B cell (primary cell): ENCODE results near the gene TMF1. TPM values are rescaled to one million over a fixed set of nuclear protein-coding genes. Genes with fewer than 3 reads are reported as not detected.

Source experiments
- ATAC-seq: fragments of 200-7000 bp; cut with Tn5 transposase; one replicate; pipeline ENCODE4 v1.10.0; 2021; ENCODE audit warnings: low read depth, mild to moderate bottlenecking, moderate number of reproducible peaks, moderate library complexity
- CTCF ChIA-PET: fragments of 350-600 bp; sonication (Branson Sonifier 250); formaldehyde crosslinking; loops from one replicate; lab custom pipeline; 2021; ENCODE audit warnings: antibody characterized with exemption, inconsistent platforms; lab: Charles Lee
- POLR2A ChIA-PET: fragments of 350-600 bp; sonication (Branson Sonifier 250); formaldehyde crosslinking; loops from one replicate; lab custom pipeline; 2021; ENCODE audit warnings: antibody characterized with exemption; lab: Charles Lee
- DNase-seq: peaks from one replicate; pipeline ENCODE4 v3.0.0; 2013
- H2AFZ ChIP-seq: 2 replicates; pipeline ENCODE4 v1.6.1; 2012; ENCODE audit warnings: mild to moderate bottlenecking, low read depth, low read length; ENCODE audit not compliant: insufficient read depth, poor library complexity, severe bottlenecking
- H3K27ac ChIP-seq, 2 donors: 1 replicate in 1 of 2; 2 replicates in 1 of 2; pipeline ENCODE4 v1.5.1; 2012 to 2013; ENCODE audit warnings: low read length in 2 of 2, mild to moderate bottlenecking in 2 of 2, moderate library complexity in 1 of 2
- H3K27me3 ChIP-seq, 4 experiments: fragments of 200-600 bp in 1 of 4; sonication (generic) in 1 of 4; replicated peaks in 1 of 4; 1 replicate in 2 of 4; 2 replicates in 2 of 4; pipeline versions ENCODE4 v1.6.1 to v1.7.0; 2013 to 2016; ENCODE audit warnings: low read length in 3 of 4, mild to moderate bottlenecking in 2 of 4, mixed read lengths in 1 of 4, moderate library complexity in 1 of 4; ENCODE audit not compliant: insufficient read depth in 4 of 4, control insufficient read depth in 3 of 4; ENCODE audit errors: control extremely low read depth in 1 of 4
- H3K36me3 ChIP-seq, 2 experiments: replicated peaks in 1 of 2; 1 replicate in 1 of 2; 2 replicates in 1 of 2; pipeline versions ENCODE4 v1.6.1 to v1.7.1; 2013; ENCODE audit warnings: low read length in 1 of 2; ENCODE audit not compliant: insufficient read depth in 2 of 2, control insufficient read depth in 1 of 2; ENCODE audit errors: control extremely low read depth in 1 of 2, extremely low read depth in 1 of 2
- H3K4me1 ChIP-seq, 2 donors: fragments of 200-600 bp in 1 of 2; sonication (generic) in 1 of 2; 1 replicate in 1 of 2; 2 replicates in 1 of 2; pipeline versions ENCODE4 v1.5.1 to v1.6.1; 2013 to 2017; ENCODE audit warnings: low read length in 2 of 2; ENCODE audit not compliant: control insufficient read depth in 2 of 2, insufficient read depth in 2 of 2
- H3K4me2 ChIP-seq: replicated peaks from 2 replicates; pipeline ENCODE3; 2012; ENCODE audit warnings: mild to moderate bottlenecking, low read depth, low read length; ENCODE audit not compliant: poor library complexity, severe bottlenecking
- H3K4me3 ChIP-seq, 5 experiments: fragments of 200-600 bp in 1 of 5; sonication (generic) in 1 of 5; 1 replicate in 3 of 5; 2 replicates in 2 of 5; pipeline versions ENCODE4 v1.5.1 to v1.7.0; 2011 to 2016; ENCODE audit warnings: low read length in 4 of 5, mild to moderate bottlenecking in 4 of 5, low read depth in 2 of 5, control low read depth in 1 of 5, moderate library complexity in 1 of 5; ENCODE audit not compliant: insufficient read depth in 1 of 5; ENCODE audit errors: control extremely low read depth in 1 of 5, extremely low read depth in 1 of 5
- H3K79me2 ChIP-seq: fragments of 200-600 bp; sonication (generic); one replicate; pipeline ENCODE4 v1.6.0; 2016; ENCODE audit warnings: low read length; ENCODE audit not compliant: control insufficient read depth, insufficient read depth
- H3K9ac ChIP-seq: fragments of 200-600 bp; sonication (generic); 2 replicates; pipeline ENCODE4 v1.6.1; 2017; ENCODE audit warnings: mild to moderate bottlenecking, low read length, moderate library complexity
- H3K9me3 ChIP-seq, 3 donors: one replicate each; pipeline versions ENCODE4 v1.6.1 to v1.7.1; 2013; ENCODE audit warnings: low read length in 2 of 3; ENCODE audit not compliant: control insufficient read depth in 2 of 3, insufficient read depth in 1 of 3; ENCODE audit errors: control extremely low read depth in 1 of 3
- H4K20me1 ChIP-seq: 2 replicates; pipeline ENCODE4 v1.6.0; 2012; ENCODE audit warnings: mild to moderate bottlenecking, low read length; ENCODE audit not compliant: insufficient read depth, control insufficient read depth, poor library complexity, severe bottlenecking
- H3K27ac Mint-ChIP-seq: one replicate; pipeline ENCODE4 v1.8.0; 2021; ENCODE audit warnings: mixed read lengths
- H3K27me3 Mint-ChIP-seq: one replicate; pipeline ENCODE4 v1.8.0; 2021; ENCODE audit warnings: mixed read lengths
- H3K4me1 Mint-ChIP-seq: one replicate; pipeline ENCODE4 v1.8.0; 2021; ENCODE audit warnings: mixed read lengths
- H3K4me3 Mint-ChIP-seq: one replicate; pipeline ENCODE4 v1.8.0; 2021; ENCODE audit warnings: mixed read lengths
- H3K9me3 Mint-ChIP-seq: one replicate; pipeline ENCODE4 v1.8.0; 2022; ENCODE audit warnings: mixed read lengths; ENCODE audit not compliant: insufficient read depth
- EZH2 ChIP-seq: IDR thresholded peaks from 2 replicates; pipeline ENCODE4 v1.6.1; 2012; ENCODE audit warnings: borderline replicate concordance, low read depth, mild to moderate bottlenecking, moderate library complexity, low read length; ENCODE audit not compliant: insufficient read depth, poor library complexity, severe bottlenecking
- WGBS: methylation state at CpG from one replicate; pipeline ENCODE4 v1.1.5; 2013; ENCODE audit warnings: missing lambda C conversion rate; ENCODE audit not compliant: insufficient coverage; 5-methylcytosine and 5-hydroxymethylcytosine counted together
- intact Hi-C: fragments of 100-400 bp; cut with micrococcal nuclease; formaldehyde crosslinking; loops from one replicate; pipeline ENCODE4 v1.10.0; 2022
- polyA plus RNA-seq: library from polyadenylated mRNA; depleted of rRNA; stranded (reverse); fragments of >200 nt; gene quantifications from 2 replicates; pipeline ENCODE4 v1.2.3, GENCODE V29; 2012
- total RNA-seq, 2 donors: library from RNA; stranded (reverse); fragments of 120-200 nt in 1 of 2; gene quantifications; 1 replicate in 1 of 2; 2 replicates in 1 of 2; pipeline versions ENCODE4 v1.2.3 to v1.2.4, GENCODE V29; 2013 to 2022
- TF ChIP-seq, protein P1 (sequence below): fragments of 200-600 bp; IDR thresholded peaks from one replicate; pipeline ENCODE4 v1.8.0; 2022; ENCODE audit warnings: antibody characterized with exemption, mild to moderate bottlenecking

TMF1 gene
- total and polyA plus RNA-seq, 2 donors (not counting 1 experiment from before 2014, with no cell fraction given), result 6.8 to 65.1 TPM

GRCh38 chr3:69092030-69092516 is 39.9 kb upstream of the TMF1 start:
- CTCF ChIA-PET, result interaction anchor here (0.8 to 4.5 kb wide), 5 partner anchors 9 to 78 kb away, joined by 3 to 25 read pairs (median 6); partner anchors contain the start of genes EOGT and TMF1
- peak; percentile 68 for ATAC-seq
- Histone ChIP-seq H3K79me2 (peaks cover 89% of the 10 kb centered on the region), H3K36me3 (peaks cover 2 to 30% of the 10 kb centered on the region in 2 experiments), H4K20me1 (peaks cover 7% of the 10 kb centered on the region), H3K9me3 (no peaks in the 10 kb centered on the region), H3K27me3 (no peaks in the 10 kb centered on the region), H3K4me1 (peaks cover 87 to 89% of the 10 kb centered on the region in 2 donors), H2AFZ (peak overlapping the region; percentile 29), H3K4me2 (peak overlapping the region; percentile 87), H3K4me3 (peak overlapping the region; percentile 26 to 46 (median 36)), H3K9ac (peak overlapping the region; percentile 36), H3K27ac (peak overlapping the region; percentile 71 to 94)
- H3K9me3 Mint-ChIP-seq, result no peaks in the 10 kb centered on the region
- peak; percentile 72 for DNase-seq
- intact Hi-C loops, result loop anchor here (1.0 kb wide), 1 partner anchor 8 kb away; the partner anchor contains the start of gene ARL6IP5
- H3K27me3 Mint-ChIP-seq, result no peaks in the 10 kb centered on the region
- 17% methylated on average over 1 of the region's 4 CpGs for WGBS
- POLR2A ChIA-PET, result interaction anchor here (0.6 to 1.5 kb wide), 5 partner anchors 9 to 40 kb away, joined by 3 to 10 read pairs (median 6); partner anchors contain the start of gene TMF1
- TF ChIP-seq, protein P1, sequence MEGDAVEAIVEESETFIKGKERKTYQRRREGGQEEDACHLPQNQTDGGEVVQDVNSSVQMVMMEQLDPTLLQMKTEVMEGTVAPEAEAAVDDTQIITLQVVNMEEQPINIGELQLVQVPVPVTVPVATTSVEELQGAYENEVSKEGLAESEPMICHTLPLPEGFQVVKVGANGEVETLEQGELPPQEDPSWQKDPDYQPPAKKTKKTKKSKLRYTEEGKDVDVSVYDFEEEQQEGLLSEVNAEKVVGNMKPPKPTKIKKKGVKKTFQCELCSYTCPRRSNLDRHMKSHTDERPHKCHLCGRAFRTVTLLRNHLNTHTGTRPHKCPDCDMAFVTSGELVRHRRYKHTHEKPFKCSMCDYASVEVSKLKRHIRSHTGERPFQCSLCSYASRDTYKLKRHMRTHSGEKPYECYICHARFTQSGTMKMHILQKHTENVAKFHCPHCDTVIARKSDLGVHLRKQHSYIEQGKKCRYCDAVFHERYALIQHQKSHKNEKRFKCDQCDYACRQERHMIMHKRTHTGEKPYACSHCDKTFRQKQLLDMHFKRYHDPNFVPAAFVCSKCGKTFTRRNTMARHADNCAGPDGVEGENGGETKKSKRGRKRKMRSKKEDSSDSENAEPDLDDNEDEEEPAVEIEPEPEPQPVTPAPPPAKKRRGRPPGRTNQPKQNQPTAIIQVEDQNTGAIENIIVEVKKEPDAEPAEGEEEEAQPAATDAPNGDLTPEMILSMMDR, result no peak
- no peak for TF ChIP-seq EZH2
- peak overlapping the region; percentile 70 for H3K4me3 Mint-ChIP-seq
- H3K27ac Mint-ChIP-seq, result peak overlapping the region; percentile 85
- H3K4me1 Mint-ChIP-seq, result peaks cover 85% of the 10 kb centered on the region

DNA sequence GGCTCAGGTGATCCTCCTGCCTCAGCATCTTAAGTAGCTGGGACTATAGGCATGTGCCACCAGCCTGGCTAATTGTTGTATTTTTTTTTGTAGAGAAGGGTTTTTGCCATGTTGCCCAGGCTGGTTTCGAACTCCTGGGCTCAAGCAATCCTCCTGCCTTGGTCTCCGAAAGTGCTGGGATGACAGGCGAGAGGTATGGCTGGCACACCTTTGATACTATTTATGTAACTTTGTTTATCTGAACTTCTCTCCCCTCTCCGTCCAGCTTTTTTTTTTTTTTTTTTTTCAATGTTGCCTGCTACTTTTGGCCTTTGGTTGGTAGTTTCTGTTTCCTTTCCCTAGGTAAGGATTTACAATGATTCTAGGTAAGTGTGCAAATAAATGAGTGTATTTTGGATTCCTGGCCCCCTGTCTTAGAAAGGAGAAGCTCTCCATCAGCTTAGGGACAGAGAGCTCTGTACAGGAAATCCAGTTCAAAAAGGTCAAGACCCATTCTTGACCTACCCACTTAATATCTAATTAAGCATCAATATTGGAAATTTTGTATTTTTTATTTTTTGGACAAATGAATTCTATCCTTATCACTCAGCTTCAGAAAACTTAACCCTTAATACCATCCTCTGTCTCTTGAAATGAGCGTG is 39.4 kb upstream of the TMF1 start:
- Mint-ChIP-seq H3K27me3 (no peaks in the 10 kb centered on the region), H3K27ac (peak overlapping the region; percentile 89), H3K4me3 (peak overlapping the region; percentile 70), H3K9me3 (no peaks in the 10 kb centered on the region), H3K4me1 (peaks cover 84% of the 10 kb centered on the region)
- Histone ChIP-seq H3K36me3 (peaks cover 2 to 27% of the 10 kb centered on the region in 2 experiments), H3K27ac (peak overlapping the region; percentile 71 to 94), H3K9ac (peak overlapping the region; percentile 36), H3K4me1 (peaks cover 88 to 94% of the 10 kb centered on the region in 2 donors), H3K4me2 (peak overlapping the region; percentile 87), H4K20me1 (peaks cover 6% of the 10 kb centered on the region), H3K79me2 (peaks cover 89% of the 10 kb centered on the region), H3K9me3 (no peaks in the 10 kb centered on the region), H3K4me3 (peak overlapping the region; percentile 18 to 46 (median 29)), H2AFZ (peak overlapping the region; percentile 29), H3K27me3 (no peaks in the 10 kb centered on the region)
- intact Hi-C loops, result loop anchor here (1.0 kb wide), 1 partner anchor 7 kb away; the partner anchor contains the start of gene ARL6IP5
- ChIA-PET CTCF (interaction anchor here (0.9 to 4.5 kb wide), 5 partner anchors 9 to 82 kb away, joined by 3 to 25 read pairs (median 6); partner anchors contain the start of gene TMF1), POLR2A (interaction anchor here (0.6 to 1.5 kb wide), 4 partner anchors 21 to 39 kb away, joined by 3 to 10 read pairs (median 6); partner anchors contain the start of gene TMF1)
- ATAC-seq (peak; percentile 8), DNase-seq (no peak)
- 40% methylated on average over 2 of the region's 5 CpGs for WGBS
- TF ChIP-seq, protein P1, result no peak
- no peak for TF ChIP-seq EZH2
